GM18868 (cell line): Measurements from ENCODE around the gene ZNF865.
A peak's percentile ranks its signal among the peaks of the same experiment; 100 is the strongest.
"Not testable (repeated sequence)": the region's sequence is repeated elsewhere in the genome, so short reads cannot be mapped to it uniquely, and the experiment has no call there.

Experiments
- ATAC-seq: cut with Tn5 transposase; IDR thresholded peaks from one replicate; pipeline ENCODE4 v1.9.1; 2021; ENCODE audit warnings: mild to moderate bottlenecking, moderate library complexity; ENCODE audit not compliant: unreplicated experiment

The ZNF865 gene

GRCh38 chr19:55605637-55606470, at the start of gene ZNF865:
ZNF865 (plus strand) TSS chr19:55605647; CDS start chr19:55613619, 7,972 bp downstream.
- peak; percentile 34 for ATAC-seq

GRCh38 chr19:55559684-55560083, 45.8 kb upstream of the ZNF865 start:
- no peak for ATAC-seq

- ATAC-seq: no peak
Measured at GRCh38 chr19:55563261-55563690, 42.2 kb upstream of the ZNF865 start.

- ATAC-seq: no peak
Measured at GRCh38 chr19:55566823-55567222, 38.6 kb upstream of the ZNF865 start.

- no peak for ATAC-seq
Measured at GRCh38 chr19:55567708-55568328, 37.6 kb upstream of the ZNF865 start.

- not testable (repeated sequence) for ATAC-seq
Measured at GRCh38 chr19:55569477-55569876, 36.0 kb upstream of the ZNF865 start.

GRCh38 chr19:55573929-55574328, 31.5 kb upstream of the ZNF865 start:
- not testable (repeated sequence) for ATAC-seq

- no peak for ATAC-seq
Measured at GRCh38 chr19:55576746-55577145, 28.7 kb upstream of the ZNF865 start.

- no peak for ATAC-seq
Measured at GRCh38 chr19:55578031-55578760, 27.3 kb upstream of the ZNF865 start.

GRCh38 chr19:55578761-55579747, 26.4 kb upstream of the ZNF865 start:
- ATAC-seq: no peak

GRCh38 chr19:55579766-55580621, 25.5 kb upstream of the ZNF865 start:
- ATAC-seq: no peak

GRCh38 chr19:55580628-55581144, 24.8 kb upstream of the ZNF865 start, which contains the start of gene ZNF579:
ZNF579 (minus strand) TSS chr19:55580848; CDS start chr19:55579639, 1,209 bp downstream.
- ATAC-seq: no peak

GRCh38 chr19:55581145-55581822, 24.2 kb upstream of the ZNF865 start:
- ATAC-seq: no peak

GRCh38 chr19:55581823-55582223, 23.6 kb upstream of the ZNF865 start:
- ATAC-seq: no peak

GRCh38 chr19:55582284-55582683, 23.2 kb upstream of the ZNF865 start:
- ATAC-seq: not testable (repeated sequence)

- ATAC-seq: not testable (repeated sequence)
Measured at GRCh38 chr19:55583897-55584296, 21.6 kb upstream of the ZNF865 start.

GRCh38 chr19:55584871-55585270, 20.6 kb upstream of the ZNF865 start:
- ATAC-seq: no peak

GRCh38 chr19:55585658-55586339, 19.6 kb upstream of the ZNF865 start:
- ATAC-seq: no peak
